HCT116 (cell line): Measurements from ENCODE around the gene NOX3. TPM values are rescaled to one million over a fixed set of nuclear protein-coding genes. Genes with fewer than 3 reads are reported as not detected.

Source experiments
- ATAC-seq: fragments of 200-7000 bp; cut with Tn5 transposase; 2 replicates; pipeline ENCODE4 v1.9.1; 2020; ENCODE audit warnings: mild to moderate bottlenecking, moderate library complexity
- BruUV-seq: library from RNA; stranded (reverse); fragments of 400-500 nt; replicated peaks from 2 replicates; lab custom pipeline; 2021; lab: Mats Ljungman, UMichigan
- CTCF ChIA-PET: fragments of 300-600 bp; sonication (Branson Sonifier 250); formaldehyde crosslinking; loops from one replicate; lab custom pipeline; 2021; ENCODE audit warnings: antibody characterized with exemption; lab: Charles Lee
- POLR2A ChIA-PET: fragments of 300-600, 350-600 bp; sonication (Branson Sonifier 250); formaldehyde crosslinking; loops from one replicate; lab custom pipeline; 2021; ENCODE audit warnings: antibody characterized with exemption; lab: Charles Lee
- RAD21 ChIA-PET, 2 experiments: fragments of 300-600 bp; sonication (Branson Sonifier 250); formaldehyde crosslinking; loops; one replicate each; lab custom pipeline; 2023; ENCODE audit warnings: low total read pairs in 2 of 2; ENCODE audit not compliant: uncharacterized antibody in 2 of 2, unreplicated experiment in 2 of 2, low non-redundant PET in 1 of 2; lab: Charles Lee
- DNase-seq: peaks from one replicate; pipeline ENCODE4 v3.0.0-alpha.2; 2010; ENCODE audit warnings: low read depth, low spot score
- H2AFZ ChIP-seq: fragments of 200-600 bp; shearing (Covaris generic), sonication (generic); 2 replicates; pipeline ENCODE4 v1.6.1; 2017; ENCODE audit warnings: low read depth, mixed run types, mixed read lengths, antibody characterized with exemption, low read length; ENCODE audit not compliant: poor library complexity, severe bottlenecking
- H3K27ac ChIP-seq: 2 replicates; pipeline ENCODE4 v1.5.1; 2012; ENCODE audit warnings: low read depth, low read length
- H3K27me3 ChIP-seq: fragments of 200-600 bp; sonication (generic); 2 replicates; pipeline ENCODE4 v1.6.1; 2016; ENCODE audit warnings: mixed run types, low read length, mixed read lengths; ENCODE audit not compliant: insufficient read depth
- H3K36me3 ChIP-seq, 2 experiments: fragments of 200-500 bp in 1 of 2; fragments of 200-600 bp in 1 of 2; sonication (Bioruptor generic) in 1 of 2; sonication (generic) in 1 of 2; 2 replicates each; pipeline versions ENCODE4 v1.5.1 to v1.6.1; 2014 to 2016; ENCODE audit warnings: low read length in 2 of 2, inconsistent platforms in 1 of 2, mixed read lengths in 1 of 2, mixed run types in 1 of 2; ENCODE audit not compliant: insufficient read depth in 2 of 2, control insufficient read depth in 1 of 2
- H3K4me1 ChIP-seq, 2 experiments: fragments of 200-600 bp in 1 of 2; sonication (generic) in 1 of 2; 2 replicates each; pipeline versions ENCODE4 v1.5.1 to v1.6.1; 2012 to 2017; ENCODE audit warnings: low read length in 2 of 2, inconsistent platforms in 1 of 2, mild to moderate bottlenecking in 1 of 2, mixed read lengths in 1 of 2, mixed run types in 1 of 2, moderate library complexity in 1 of 2; ENCODE audit not compliant: insufficient read depth in 2 of 2, control insufficient read depth in 1 of 2
- H3K4me2 ChIP-seq: fragments of 200-600 bp; sonication (generic); 2 replicates; pipeline ENCODE4 v1.6.1; 2017; ENCODE audit warnings: mixed run types, low read length, mixed read lengths
- H3K4me3 ChIP-seq, 2 experiments: fragments of 200-600 bp in 1 of 2; sonication (generic) in 1 of 2; replicated peaks in 1 of 2; 2 replicates each; pipeline ENCODE4 v1.5.1; 2011 to 2016; ENCODE audit warnings: low read length in 2 of 2, control low read depth in 1 of 2, low read depth in 1 of 2, mild to moderate bottlenecking in 1 of 2, mixed read lengths in 1 of 2, mixed run types in 1 of 2
- H3K79me2 ChIP-seq: fragments of 200-600 bp; sonication (generic); 2 replicates; pipeline ENCODE4 v1.6.1; 2017; ENCODE audit warnings: mild to moderate bottlenecking, mixed run types, low read length, moderate library complexity, mixed read lengths; ENCODE audit not compliant: insufficient read depth
- H3K9ac ChIP-seq: fragments of 200-600 bp; sonication (generic); 2 replicates; pipeline ENCODE4 v1.6.1; 2016; ENCODE audit warnings: low read length, mixed read lengths
- H3K9me2 ChIP-seq: fragments of 200-600 bp; sonication (generic), shearing (Covaris generic); 2 replicates; pipeline ENCODE4 v1.6.1; 2017; ENCODE audit warnings: mixed run types, mild to moderate bottlenecking, moderate library complexity; ENCODE audit not compliant: insufficient read depth
- H3K9me3 ChIP-seq, 2 experiments: fragments of 200-500 bp in 1 of 2; fragments of 200-600 bp in 1 of 2; sonication (Bioruptor generic) in 1 of 2; sonication (generic) in 1 of 2; 2 replicates each; pipeline ENCODE4 v1.6.1; 2014 to 2017; ENCODE audit warnings: low read length in 2 of 2, mixed read lengths in 2 of 2, inconsistent platforms in 1 of 2, low read depth in 1 of 2, mild to moderate bottlenecking in 1 of 2, mixed run types in 1 of 2, moderate library complexity in 1 of 2; ENCODE audit not compliant: control insufficient read depth in 1 of 2, insufficient read depth in 1 of 2
- H4K20me1 ChIP-seq: fragments of 200-600 bp; sonication (generic), shearing (Covaris generic); 2 replicates; pipeline ENCODE4 v1.6.1; 2017; ENCODE audit warnings: mixed run types, mild to moderate bottlenecking, moderate library complexity; ENCODE audit not compliant: insufficient read depth
- EGR1 ChIP-seq: IDR thresholded peaks from 2 replicates; pipeline ENCODE4 v1.6.1; 2012; ENCODE audit warnings: low read depth
- ELF1 ChIP-seq: IDR thresholded peaks from 2 replicates; pipeline ENCODE4 v1.6.1; 2012; ENCODE audit warnings: low read depth, borderline replicate concordance
- EZH2 ChIP-seq: fragments of 200-600 bp; sonication (generic); IDR thresholded peaks from 2 replicates; pipeline ENCODE4 v1.6.1; 2017; ENCODE audit warnings: antibody characterized with exemption, mixed run types
- FOSL1 ChIP-seq: IDR thresholded peaks from 2 replicates; pipeline ENCODE4 v1.6.1; 2012; ENCODE audit warnings: low read depth
- JUND ChIP-seq: IDR thresholded peaks from 2 replicates; pipeline ENCODE4 v1.6.1; 2012
- POLR2A ChIP-seq: IDR thresholded peaks from 2 replicates; pipeline ENCODE4 v1.7.0; 2011; ENCODE audit warnings: borderline replicate concordance; ENCODE audit not compliant: insufficient read depth, insufficient read length; ENCODE audit errors: extremely low read depth
- RAD21 ChIP-seq: IDR thresholded peaks from 2 replicates; pipeline ENCODE4 v1.6.1; 2012; ENCODE audit warnings: low read depth, mild to moderate bottlenecking
- SRF ChIP-seq: IDR thresholded peaks from 2 replicates; pipeline ENCODE4 v1.6.1; 2012; ENCODE audit warnings: low read depth
- intact Hi-C: fragments of 100-400 bp; cut with micrococcal nuclease; formaldehyde crosslinking; loops from 2 replicates; pipeline ENCODE4 v1.10.0; 2022
- total RNA-seq: library from RNA; stranded (reverse); gene quantifications from one replicate; pipeline ENCODE4 v1.2.1, GENCODE V29; 2021; ENCODE audit not compliant: unreplicated experiment
- TF ChIP-seq, protein P1 (sequence below), 3 experiments: fragments of 200-600 bp in 1 of 3; sonication (generic) in 1 of 3; IDR thresholded peaks in 2 of 3; conservative IDR thresholded peaks in 1 of 3; 2 replicates each; pipeline ENCODE4 v1.5.1; 2012 to 2017; ENCODE audit warnings: low read depth in 2 of 3, low read length in 2 of 3, antibody characterized with exemption in 1 of 3, borderline replicate concordance in 1 of 3, control low read depth in 1 of 3, mild to moderate bottlenecking in 1 of 3, mixed read lengths in 1 of 3, mixed run types in 1 of 3, moderate library complexity in 1 of 3; ENCODE audit not compliant: insufficient read depth in 1 of 3
- TF ChIP-seq, protein P2 (sequence below): IDR thresholded peaks from 2 replicates; pipeline ENCODE4 v1.6.1; 2011; ENCODE audit warnings: mild to moderate bottlenecking, low read length, moderate library complexity; ENCODE audit not compliant: insufficient replicate concordance; ENCODE audit errors: extremely low read depth
- TF ChIP-seq, protein P3 (sequence below): IDR thresholded peaks from 2 replicates; pipeline ENCODE4 v1.6.1; 2012; ENCODE audit warnings: low read depth
- TF ChIP-seq, protein P4 (sequence below): IDR thresholded peaks from 2 replicates; pipeline ENCODE4 v1.6.1; 2012

The NOX3 gene
- total RNA-seq, 1 experiment from 2014 or later: not detected

DNA sequence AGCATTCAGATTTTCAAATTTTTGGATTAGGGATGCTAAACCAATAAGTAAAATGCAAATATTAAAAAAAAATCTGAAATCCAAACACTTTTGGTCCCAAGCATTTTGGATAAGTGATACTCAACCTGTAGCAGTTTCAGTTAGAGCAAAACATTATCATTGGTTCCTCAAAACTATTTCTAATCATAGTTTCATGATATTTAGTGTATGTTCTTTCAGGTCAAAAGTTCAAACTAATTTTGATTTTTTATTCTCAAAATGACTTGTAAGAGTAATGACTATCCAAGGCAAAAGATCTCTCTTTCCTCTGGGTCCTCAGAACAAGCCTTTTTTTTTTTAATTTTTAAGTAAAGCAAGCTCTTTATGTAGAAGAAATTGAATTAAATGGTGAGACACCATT lies 77.4 kb downstream of the NOX3 start:
- H3K4me2 ChIP-seq: no peak overlapping the region
- no peaks in the 10 kb centered on the region for H3K27me3 ChIP-seq
- no TSS peak for BruUV-seq
- no peak overlapping the region for H2AFZ ChIP-seq
- no peak for TF ChIP-seq FOSL1
- TF ChIP-seq POLR2A: no peak
- no peak for TF ChIP-seq EZH2
- TF ChIP-seq, protein P1, sequence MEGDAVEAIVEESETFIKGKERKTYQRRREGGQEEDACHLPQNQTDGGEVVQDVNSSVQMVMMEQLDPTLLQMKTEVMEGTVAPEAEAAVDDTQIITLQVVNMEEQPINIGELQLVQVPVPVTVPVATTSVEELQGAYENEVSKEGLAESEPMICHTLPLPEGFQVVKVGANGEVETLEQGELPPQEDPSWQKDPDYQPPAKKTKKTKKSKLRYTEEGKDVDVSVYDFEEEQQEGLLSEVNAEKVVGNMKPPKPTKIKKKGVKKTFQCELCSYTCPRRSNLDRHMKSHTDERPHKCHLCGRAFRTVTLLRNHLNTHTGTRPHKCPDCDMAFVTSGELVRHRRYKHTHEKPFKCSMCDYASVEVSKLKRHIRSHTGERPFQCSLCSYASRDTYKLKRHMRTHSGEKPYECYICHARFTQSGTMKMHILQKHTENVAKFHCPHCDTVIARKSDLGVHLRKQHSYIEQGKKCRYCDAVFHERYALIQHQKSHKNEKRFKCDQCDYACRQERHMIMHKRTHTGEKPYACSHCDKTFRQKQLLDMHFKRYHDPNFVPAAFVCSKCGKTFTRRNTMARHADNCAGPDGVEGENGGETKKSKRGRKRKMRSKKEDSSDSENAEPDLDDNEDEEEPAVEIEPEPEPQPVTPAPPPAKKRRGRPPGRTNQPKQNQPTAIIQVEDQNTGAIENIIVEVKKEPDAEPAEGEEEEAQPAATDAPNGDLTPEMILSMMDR (IDR thresholded peaks at IDR 0.05 in 2 of 3, conservative IDR thresholded peaks at IDR 0.05 in 1 of 3; ENCODE audit: borderline replicate concordance in 1 of 3, insufficient read depth in 1 of 3, low read depth in 2 of 3, low read length in 2 of 3): no peak
- TF ChIP-seq EGR1: no peak
- TF ChIP-seq RAD21: no peak
- no peak for TF ChIP-seq ELF1
- TF ChIP-seq, protein P2, sequence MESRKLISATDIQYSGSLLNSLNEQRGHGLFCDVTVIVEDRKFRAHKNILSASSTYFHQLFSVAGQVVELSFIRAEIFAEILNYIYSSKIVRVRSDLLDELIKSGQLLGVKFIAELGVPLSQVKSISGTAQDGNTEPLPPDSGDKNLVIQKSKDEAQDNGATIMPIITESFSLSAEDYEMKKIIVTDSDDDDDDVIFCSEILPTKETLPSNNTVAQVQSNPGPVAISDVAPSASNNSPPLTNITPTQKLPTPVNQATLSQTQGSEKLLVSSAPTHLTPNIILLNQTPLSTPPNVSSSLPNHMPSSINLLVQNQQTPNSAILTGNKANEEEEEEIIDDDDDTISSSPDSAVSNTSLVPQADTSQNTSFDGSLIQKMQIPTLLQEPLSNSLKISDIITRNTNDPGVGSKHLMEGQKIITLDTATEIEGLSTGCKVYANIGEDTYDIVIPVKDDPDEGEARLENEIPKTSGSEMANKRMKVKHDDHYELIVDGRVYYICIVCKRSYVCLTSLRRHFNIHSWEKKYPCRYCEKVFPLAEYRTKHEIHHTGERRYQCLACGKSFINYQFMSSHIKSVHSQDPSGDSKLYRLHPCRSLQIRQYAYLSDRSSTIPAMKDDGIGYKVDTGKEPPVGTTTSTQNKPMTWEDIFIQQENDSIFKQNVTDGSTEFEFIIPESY: no peak
- TF ChIP-seq, protein P3, sequence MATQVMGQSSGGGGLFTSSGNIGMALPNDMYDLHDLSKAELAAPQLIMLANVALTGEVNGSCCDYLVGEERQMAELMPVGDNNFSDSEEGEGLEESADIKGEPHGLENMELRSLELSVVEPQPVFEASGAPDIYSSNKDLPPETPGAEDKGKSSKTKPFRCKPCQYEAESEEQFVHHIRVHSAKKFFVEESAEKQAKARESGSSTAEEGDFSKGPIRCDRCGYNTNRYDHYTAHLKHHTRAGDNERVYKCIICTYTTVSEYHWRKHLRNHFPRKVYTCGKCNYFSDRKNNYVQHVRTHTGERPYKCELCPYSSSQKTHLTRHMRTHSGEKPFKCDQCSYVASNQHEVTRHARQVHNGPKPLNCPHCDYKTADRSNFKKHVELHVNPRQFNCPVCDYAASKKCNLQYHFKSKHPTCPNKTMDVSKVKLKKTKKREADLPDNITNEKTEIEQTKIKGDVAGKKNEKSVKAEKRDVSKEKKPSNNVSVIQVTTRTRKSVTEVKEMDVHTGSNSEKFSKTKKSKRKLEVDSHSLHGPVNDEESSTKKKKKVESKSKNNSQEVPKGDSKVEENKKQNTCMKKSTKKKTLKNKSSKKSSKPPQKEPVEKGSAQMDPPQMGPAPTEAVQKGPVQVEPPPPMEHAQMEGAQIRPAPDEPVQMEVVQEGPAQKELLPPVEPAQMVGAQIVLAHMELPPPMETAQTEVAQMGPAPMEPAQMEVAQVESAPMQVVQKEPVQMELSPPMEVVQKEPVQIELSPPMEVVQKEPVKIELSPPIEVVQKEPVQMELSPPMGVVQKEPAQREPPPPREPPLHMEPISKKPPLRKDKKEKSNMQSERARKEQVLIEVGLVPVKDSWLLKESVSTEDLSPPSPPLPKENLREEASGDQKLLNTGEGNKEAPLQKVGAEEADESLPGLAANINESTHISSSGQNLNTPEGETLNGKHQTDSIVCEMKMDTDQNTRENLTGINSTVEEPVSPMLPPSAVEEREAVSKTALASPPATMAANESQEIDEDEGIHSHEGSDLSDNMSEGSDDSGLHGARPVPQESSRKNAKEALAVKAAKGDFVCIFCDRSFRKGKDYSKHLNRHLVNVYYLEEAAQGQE: no peak
- no peak for TF ChIP-seq JUND
- TF ChIP-seq SRF: no peak
- TF ChIP-seq, protein P4, sequence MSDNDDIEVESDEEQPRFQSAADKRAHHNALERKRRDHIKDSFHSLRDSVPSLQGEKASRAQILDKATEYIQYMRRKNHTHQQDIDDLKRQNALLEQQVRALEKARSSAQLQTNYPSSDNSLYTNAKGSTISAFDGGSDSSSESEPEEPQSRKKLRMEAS: no peak
- intact Hi-C loops: no loop called here
- no peaks in the 10 kb centered on the region for H3K9me2 ChIP-seq
- H3K79me2 ChIP-seq: no peaks in the 10 kb centered on the region
- no peak for DNase-seq
- no peaks in the 10 kb centered on the region for H3K9me3 ChIP-seq
- RAD21 ChIA-PET: no interaction called here
- no peak overlapping the region for H3K4me3 ChIP-seq
- CTCF ChIA-PET: no interaction called here
- POLR2A ChIA-PET: no interaction called here
- H3K4me1 ChIP-seq: no peaks in the 10 kb centered on the region
- no peaks in the 10 kb centered on the region for H4K20me1 ChIP-seq
- H3K36me3 ChIP-seq: no peaks in the 10 kb centered on the region
- no peak overlapping the region for H3K9ac ChIP-seq
- H3K27ac ChIP-seq: no peak overlapping the region
- no peak for ATAC-seq
